HCT116 (cell line): ENCODE data around the gene ATOH8. TPM values are rescaled to one million over a fixed set of nuclear protein-coding genes. Genes with fewer than 3 reads are reported as not detected.

ENCODE experiments used
- ATAC-seq: fragments of 200-7000 bp; cut with Tn5 transposase; 2 replicates; pipeline ENCODE4 v1.9.1; 2020; ENCODE audit warnings: mild to moderate bottlenecking, moderate library complexity
- BruUV-seq: library from RNA; stranded (reverse); fragments of 400-500 nt; replicated peaks from 2 replicates; lab custom pipeline; 2021; lab: Mats Ljungman, UMichigan
- CTCF ChIA-PET: fragments of 300-600 bp; sonication (Branson Sonifier 250); formaldehyde crosslinking; loops from one replicate; lab custom pipeline; 2021; ENCODE audit warnings: antibody characterized with exemption; lab: Charles Lee
- POLR2A ChIA-PET: fragments of 300-600, 350-600 bp; sonication (Branson Sonifier 250); formaldehyde crosslinking; loops from one replicate; lab custom pipeline; 2021; ENCODE audit warnings: antibody characterized with exemption; lab: Charles Lee
- RAD21 ChIA-PET, 2 experiments: fragments of 300-600 bp; sonication (Branson Sonifier 250); formaldehyde crosslinking; loops; one replicate each; lab custom pipeline; 2023; ENCODE audit warnings: low total read pairs in 2 of 2; ENCODE audit not compliant: uncharacterized antibody in 2 of 2, unreplicated experiment in 2 of 2, low non-redundant PET in 1 of 2; lab: Charles Lee
- DNase-seq: peaks from one replicate; pipeline ENCODE4 v3.0.0-alpha.2; 2010; ENCODE audit warnings: low read depth, low spot score
- H2AFZ ChIP-seq: fragments of 200-600 bp; shearing (Covaris generic), sonication (generic); 2 replicates; pipeline ENCODE4 v1.6.1; 2017; ENCODE audit warnings: low read depth, mixed run types, mixed read lengths, antibody characterized with exemption, low read length; ENCODE audit not compliant: poor library complexity, severe bottlenecking
- H3K27ac ChIP-seq: 2 replicates; pipeline ENCODE4 v1.5.1; 2012; ENCODE audit warnings: low read depth, low read length
- H3K27me3 ChIP-seq: fragments of 200-600 bp; sonication (generic); 2 replicates; pipeline ENCODE4 v1.6.1; 2016; ENCODE audit warnings: mixed run types, low read length, mixed read lengths; ENCODE audit not compliant: insufficient read depth
- H3K36me3 ChIP-seq, 2 experiments: fragments of 200-500 bp in 1 of 2; fragments of 200-600 bp in 1 of 2; sonication (Bioruptor generic) in 1 of 2; sonication (generic) in 1 of 2; 2 replicates each; pipeline versions ENCODE4 v1.5.1 to v1.6.1; 2014 to 2016; ENCODE audit warnings: low read length in 2 of 2, inconsistent platforms in 1 of 2, mixed read lengths in 1 of 2, mixed run types in 1 of 2; ENCODE audit not compliant: insufficient read depth in 2 of 2, control insufficient read depth in 1 of 2
- H3K4me1 ChIP-seq, 2 experiments: fragments of 200-600 bp in 1 of 2; sonication (generic) in 1 of 2; 2 replicates each; pipeline versions ENCODE4 v1.5.1 to v1.6.1; 2012 to 2017; ENCODE audit warnings: low read length in 2 of 2, inconsistent platforms in 1 of 2, mild to moderate bottlenecking in 1 of 2, mixed read lengths in 1 of 2, mixed run types in 1 of 2, moderate library complexity in 1 of 2; ENCODE audit not compliant: insufficient read depth in 2 of 2, control insufficient read depth in 1 of 2
- H3K4me2 ChIP-seq: fragments of 200-600 bp; sonication (generic); 2 replicates; pipeline ENCODE4 v1.6.1; 2017; ENCODE audit warnings: mixed run types, low read length, mixed read lengths
- H3K4me3 ChIP-seq, 2 experiments: fragments of 200-600 bp in 1 of 2; sonication (generic) in 1 of 2; replicated peaks in 1 of 2; 2 replicates each; pipeline ENCODE4 v1.5.1; 2011 to 2016; ENCODE audit warnings: low read length in 2 of 2, control low read depth in 1 of 2, low read depth in 1 of 2, mild to moderate bottlenecking in 1 of 2, mixed read lengths in 1 of 2, mixed run types in 1 of 2
- H3K79me2 ChIP-seq: fragments of 200-600 bp; sonication (generic); 2 replicates; pipeline ENCODE4 v1.6.1; 2017; ENCODE audit warnings: mild to moderate bottlenecking, mixed run types, low read length, moderate library complexity, mixed read lengths; ENCODE audit not compliant: insufficient read depth
- H3K9ac ChIP-seq: fragments of 200-600 bp; sonication (generic); 2 replicates; pipeline ENCODE4 v1.6.1; 2016; ENCODE audit warnings: low read length, mixed read lengths
- H3K9me2 ChIP-seq: fragments of 200-600 bp; sonication (generic), shearing (Covaris generic); 2 replicates; pipeline ENCODE4 v1.6.1; 2017; ENCODE audit warnings: mixed run types, mild to moderate bottlenecking, moderate library complexity; ENCODE audit not compliant: insufficient read depth
- H3K9me3 ChIP-seq, 2 experiments: fragments of 200-500 bp in 1 of 2; fragments of 200-600 bp in 1 of 2; sonication (Bioruptor generic) in 1 of 2; sonication (generic) in 1 of 2; 2 replicates each; pipeline ENCODE4 v1.6.1; 2014 to 2017; ENCODE audit warnings: low read length in 2 of 2, mixed read lengths in 2 of 2, inconsistent platforms in 1 of 2, low read depth in 1 of 2, mild to moderate bottlenecking in 1 of 2, mixed run types in 1 of 2, moderate library complexity in 1 of 2; ENCODE audit not compliant: control insufficient read depth in 1 of 2, insufficient read depth in 1 of 2
- H4K20me1 ChIP-seq: fragments of 200-600 bp; sonication (generic), shearing (Covaris generic); 2 replicates; pipeline ENCODE4 v1.6.1; 2017; ENCODE audit warnings: mixed run types, mild to moderate bottlenecking, moderate library complexity; ENCODE audit not compliant: insufficient read depth
- CTCF ChIP-seq, 3 experiments: fragments of 200-600 bp in 1 of 3; sonication (generic) in 1 of 3; IDR thresholded peaks in 2 of 3; conservative IDR thresholded peaks in 1 of 3; 2 replicates each; pipeline ENCODE4 v1.5.1; 2012 to 2017; ENCODE audit warnings: low read depth in 2 of 3, low read length in 2 of 3, antibody characterized with exemption in 1 of 3, borderline replicate concordance in 1 of 3, control low read depth in 1 of 3, mild to moderate bottlenecking in 1 of 3, mixed read lengths in 1 of 3, mixed run types in 1 of 3, moderate library complexity in 1 of 3; ENCODE audit not compliant: insufficient read depth in 1 of 3
- EZH2 ChIP-seq: fragments of 200-600 bp; sonication (generic); IDR thresholded peaks from 2 replicates; pipeline ENCODE4 v1.6.1; 2017; ENCODE audit warnings: antibody characterized with exemption, mixed run types
- FOSL1 ChIP-seq: IDR thresholded peaks from 2 replicates; pipeline ENCODE4 v1.6.1; 2012; ENCODE audit warnings: low read depth
- JUND ChIP-seq: IDR thresholded peaks from 2 replicates; pipeline ENCODE4 v1.6.1; 2012
- MAX ChIP-seq: IDR thresholded peaks from 2 replicates; pipeline ENCODE4 v1.6.1; 2012
- RAD21 ChIP-seq: IDR thresholded peaks from 2 replicates; pipeline ENCODE4 v1.6.1; 2012; ENCODE audit warnings: low read depth, mild to moderate bottlenecking
- SIN3A ChIP-seq: IDR thresholded peaks from 2 replicates; pipeline ENCODE4 v1.6.1; 2012; ENCODE audit warnings: low read depth
- SP1 ChIP-seq: IDR thresholded peaks from 2 replicates; pipeline ENCODE4 v1.6.1; 2012; ENCODE audit warnings: low read depth
- SRF ChIP-seq: IDR thresholded peaks from 2 replicates; pipeline ENCODE4 v1.6.1; 2012; ENCODE audit warnings: low read depth
- TCF7L2 ChIP-seq: IDR thresholded peaks from 2 replicates; pipeline ENCODE4 v1.7.0; 2011; ENCODE audit warnings: borderline replicate concordance, inconsistent platforms; ENCODE audit not compliant: insufficient read depth, insufficient read length; ENCODE audit errors: extremely low read depth
- ZBTB33 ChIP-seq: IDR thresholded peaks from 2 replicates; pipeline ENCODE4 v1.6.1; 2011; ENCODE audit warnings: mild to moderate bottlenecking, low read length, moderate library complexity; ENCODE audit not compliant: insufficient replicate concordance; ENCODE audit errors: extremely low read depth
- intact Hi-C: fragments of 100-400 bp; cut with micrococcal nuclease; formaldehyde crosslinking; loops from 2 replicates; pipeline ENCODE4 v1.10.0; 2022
- total RNA-seq: library from RNA; stranded (reverse); gene quantifications from one replicate; pipeline ENCODE4 v1.2.1, GENCODE V29; 2021; ENCODE audit not compliant: unreplicated experiment

ATOH8 gene
- total RNA-seq, 1 experiment from 2014 or later = 0.74 TPM

GRCh38 chr2:85779641-85780315, 26.0 kb downstream of the ATOH8 start:
- no peak overlapping the region for H3K4me2 ChIP-seq
- no peaks in the 10 kb centered on the region for H3K9me3 ChIP-seq
- H3K27me3 ChIP-seq = peaks cover 7% of the 10 kb centered on the region; the same call in 1 of the 2 replicates
- RAD21 ChIA-PET = no interaction called here
- TF ChIP-seq ZBTB33 = no peak
- TF ChIP-seq CTCF (IDR thresholded peaks at IDR 0.05 in 2 of 3, conservative IDR thresholded peaks at IDR 0.05 in 1 of 3; ENCODE audit: borderline replicate concordance in 1 of 3, insufficient read depth in 1 of 3, low read depth in 2 of 3, low read length in 2 of 3) = no peak
- TF ChIP-seq SP1 = no peak
- no peak for TF ChIP-seq TCF7L2
- TF ChIP-seq MAX = no peak
- no peak for TF ChIP-seq FOSL1
- TF ChIP-seq RAD21 = no peak
- no peak for TF ChIP-seq SIN3A
- TF ChIP-seq SRF = no peak
- TF ChIP-seq EZH2 = no peak
- no peak for TF ChIP-seq JUND
- ATAC-seq (no peak), DNase-seq (no peak)
- no peak overlapping the region for H3K27ac ChIP-seq
- H3K4me3 ChIP-seq = no peak overlapping the region
- H3K36me3 ChIP-seq = no peaks in the 10 kb centered on the region
- H3K9me2 ChIP-seq = no peaks in the 10 kb centered on the region
- no peaks in the 10 kb centered on the region for H3K79me2 ChIP-seq
- H2AFZ ChIP-seq = no peak overlapping the region
- intact Hi-C loops = no loop called here
- CTCF ChIA-PET = no interaction called here
- no peaks in the 10 kb centered on the region for H3K4me1 ChIP-seq
- H3K9ac ChIP-seq = no peak overlapping the region
- POLR2A ChIA-PET = no interaction called here
- no TSS peak for BruUV-seq
- no peaks in the 10 kb centered on the region for H4K20me1 ChIP-seq
